OCI-LY7 (cell line): ENCODE results near the gene TNFAIP3. TPM values are rescaled to one million over a fixed set of nuclear protein-coding genes. Genes with fewer than 3 reads are reported as not detected.

ENCODE experiments used
- BruUV-seq: library from RNA; stranded (reverse); fragments of 400-500 nt; replicated peaks from 2 replicates; lab custom pipeline; 2021; lab: Mats Ljungman, UMichigan
- CTCF ChIA-PET: fragments of 300-600 bp; sonication (Branson Sonifier 250); formaldehyde crosslinking; loops from one replicate; lab custom pipeline; 2022; ENCODE audit warnings: antibody characterized with exemption; ENCODE audit not compliant: unreplicated experiment; lab: Charles Lee
- POLR2A ChIA-PET: fragments of 300-600 bp; sonication (Branson Sonifier 250); formaldehyde crosslinking; loops from one replicate; lab custom pipeline; 2022; ENCODE audit warnings: antibody characterized with exemption; lab: Charles Lee
- DNase-seq: peaks from one replicate; pipeline ENCODE4 v3.0.0-alpha.2; 2015; ENCODE audit warnings: low spot score
- H2AFZ ChIP-seq: fragments of 200-600 bp; sonication (generic), shearing (Covaris generic); 2 replicates; pipeline ENCODE4 v1.6.1; 2014; ENCODE audit warnings: mild to moderate bottlenecking, antibody characterized with exemption, low read length, moderate library complexity
- H3K27ac ChIP-seq: fragments of 200-600 bp; sonication (generic); 2 replicates; pipeline ENCODE4 v1.5.1; 2014; ENCODE audit warnings: mixed run types, low read depth, mild to moderate bottlenecking, moderate library complexity, low read length, inconsistent platforms; ENCODE audit not compliant: poor library complexity, severe bottlenecking
- H3K36me3 ChIP-seq: fragments of 200-600 bp; sonication (generic); 2 replicates; pipeline ENCODE4 v1.6.1; 2014; ENCODE audit warnings: mild to moderate bottlenecking, antibody characterized with exemption, low read length, moderate library complexity, mixed read lengths; ENCODE audit not compliant: insufficient read depth
- H3K4me1 ChIP-seq: fragments of 200-600 bp; sonication (generic); 2 replicates; pipeline ENCODE4 v1.5.1; 2014; ENCODE audit warnings: mild to moderate bottlenecking, low read length; ENCODE audit not compliant: insufficient read depth, poor library complexity, severe bottlenecking
- H3K4me2 ChIP-seq: fragments of 200-600 bp; sonication (generic); 2 replicates; pipeline ENCODE4 v1.6.1; 2014; ENCODE audit warnings: mild to moderate bottlenecking, low read length
- H3K4me3 ChIP-seq: fragments of 200-600 bp; sonication (generic); 2 replicates; pipeline ENCODE4 v1.5.1; 2014; ENCODE audit warnings: mild to moderate bottlenecking, low read depth, low read length; ENCODE audit not compliant: poor library complexity, severe bottlenecking
- H3K79me2 ChIP-seq: fragments of 200-600 bp; sonication (generic); 2 replicates; pipeline ENCODE4 v1.6.1; 2016; ENCODE audit warnings: low read depth, mild to moderate bottlenecking, low read length, moderate library complexity, mixed read lengths; ENCODE audit not compliant: insufficient read depth
- H3K9me2 ChIP-seq: fragments of 200-600 bp; sonication (generic); 2 replicates; pipeline ENCODE4 v1.6.1; 2016; ENCODE audit warnings: mild to moderate bottlenecking, low read length, mixed read lengths; ENCODE audit not compliant: insufficient read depth
- H3K9me3 ChIP-seq: fragments of 200-600 bp; sonication (generic); 2 replicates; pipeline ENCODE4 v1.6.1; 2014; ENCODE audit warnings: mild to moderate bottlenecking, mixed run types, low read length, mixed read lengths
- H4K20me1 ChIP-seq: fragments of 200-600 bp; sonication (generic); 2 replicates; pipeline ENCODE4 v1.6.1; 2014; ENCODE audit warnings: mild to moderate bottlenecking, antibody characterized with exemption, low read length, moderate library complexity, mixed read lengths; ENCODE audit not compliant: insufficient read depth
- CTCF ChIP-seq: fragments of 200-600 bp; sonication (generic); conservative IDR thresholded peaks from 2 replicates; pipeline ENCODE4 v1.5.1; 2014; ENCODE audit warnings: mild to moderate bottlenecking, antibody characterized with exemption, low read length, moderate library complexity, mixed read lengths
- EZH2phosphoT487 ChIP-seq: fragments of 200-600 bp; sonication (generic); IDR thresholded peaks from 2 replicates; pipeline ENCODE4 v1.6.1; 2018; ENCODE audit warnings: low read depth, borderline replicate concordance, mild to moderate bottlenecking, mixed run types, antibody characterized with exemption, low read length, moderate library complexity, mixed read lengths
- intact Hi-C: fragments of 100-400 bp; cut with micrococcal nuclease; formaldehyde crosslinking; loops from one replicate; pipeline ENCODE4 v1.10.0; 2022; ENCODE audit not compliant: unreplicated experiment
- total RNA-seq, 2 experiments: library from RNA; depleted of rRNA in 1 of 2; stranded (reverse); fragments of >200 nt in 1 of 2; shearing (Covaris generic) in 1 of 2; gene quantifications; 2 replicates each; pipeline ENCODE4 v1.2.3, GENCODE V29; 2014 to 2022

The TNFAIP3 gene
- total RNA-seq, 2 experiments from 2014 or later = 8.8 to 28.3 TPM

GRCh38 chr6:137853569-137854213, 13.4 kb upstream of the TNFAIP3 start:
- intact Hi-C loops = no loop called here
- Histone ChIP-seq H3K4me2 (peak overlapping the region; percentile 45), H3K4me3 (no peak overlapping the region), H3K4me1 (peaks cover 33% of the 10 kb centered on the region), H3K27ac (no peak overlapping the region), H3K79me2 (no peaks in the 10 kb centered on the region), H2AFZ (no peak overlapping the region), H3K9me2 (no peaks in the 10 kb centered on the region), H4K20me1 (no peaks in the 10 kb centered on the region), H3K36me3 (peaks cover 9% of the 10 kb centered on the region; the same call in 1 of the 2 replicates), H3K9me3 (no peaks in the 10 kb centered on the region)
- no peak for DNase-seq
- ChIA-PET CTCF (no interaction called here), POLR2A (interaction anchor here (0.6 to 1.6 kb wide), 8 partner anchors 8 to 99 kb away, joined by 3 to 9 read pairs (median 3); no protein-coding TSS in a partner anchor)
- TF ChIP-seq EZH2phosphoT487 (no peak), CTCF (no peak)
- no TSS peak for BruUV-seq

DNA sequence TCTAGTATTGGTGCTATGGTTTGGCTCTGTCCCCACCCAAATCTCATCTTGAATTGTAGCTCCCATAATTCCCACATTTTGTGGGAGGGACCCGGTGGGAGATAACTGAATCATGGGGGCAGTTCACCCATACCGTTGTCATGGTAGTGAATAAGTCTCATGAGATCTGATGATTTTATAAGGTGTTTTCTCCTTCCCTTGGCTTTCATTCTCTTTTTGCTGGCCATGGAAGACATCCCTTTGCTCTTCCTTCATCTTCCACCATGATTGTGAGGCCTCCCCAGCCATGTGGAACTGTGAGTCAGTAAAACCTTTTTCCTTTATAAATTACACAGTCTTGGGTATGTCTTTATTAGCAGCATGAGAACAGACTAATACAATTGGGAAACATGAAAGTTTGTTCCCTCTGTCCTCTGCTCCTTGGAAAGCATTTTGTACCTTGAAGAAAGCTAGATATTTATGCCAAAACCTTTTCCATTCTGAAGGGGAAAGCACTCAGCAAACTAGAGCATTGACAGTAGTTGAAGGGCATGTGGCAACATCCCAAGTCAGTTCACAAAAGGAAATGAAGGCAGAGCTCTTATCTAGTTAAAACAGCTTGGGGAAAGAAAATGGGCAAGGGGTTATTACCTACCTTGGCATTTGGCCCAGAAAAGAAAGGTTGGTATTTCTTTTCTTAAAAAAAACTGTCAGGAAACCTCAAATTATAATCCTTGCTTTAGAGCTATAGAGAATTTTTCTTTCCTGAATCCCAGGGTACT, 10.7 kb upstream of the TNFAIP3 start:
- TF ChIP-seq EZH2phosphoT487 (no peak), CTCF (no peak)
- intact Hi-C loops = no loop called here
- Histone ChIP-seq H4K20me1 (no peaks in the 10 kb centered on the region), H3K9me3 (no peaks in the 10 kb centered on the region), H3K4me1 (peaks cover 24% of the 10 kb centered on the region), H3K36me3 (peaks cover 9% of the 10 kb centered on the region; the same call in 1 of the 2 replicates), H3K4me2 (no peak overlapping the region), H3K27ac (no peak overlapping the region), H3K79me2 (no peaks in the 10 kb centered on the region), H3K4me3 (no peak overlapping the region), H2AFZ (no peak overlapping the region), H3K9me2 (no peaks in the 10 kb centered on the region)
- no TSS peak for BruUV-seq
- ChIA-PET CTCF (no interaction called here), POLR2A (interaction anchor here (0.5 to 0.7 kb wide), 4 partner anchors 15 to 261 kb away, joined by 3 to 4 read pairs (median 3); no protein-coding TSS in a partner anchor)
- DNase-seq = no peak
